GM21367 (cell line): ENCODE measurements around the gene AGFG2.

ENCODE experiments used
- ATAC-seq: cut with Tn5 transposase; IDR thresholded peaks from one replicate; pipeline ENCODE4 v1.9.1; 2021; ENCODE audit not compliant: unreplicated experiment

AGFG2 gene

DNA sequence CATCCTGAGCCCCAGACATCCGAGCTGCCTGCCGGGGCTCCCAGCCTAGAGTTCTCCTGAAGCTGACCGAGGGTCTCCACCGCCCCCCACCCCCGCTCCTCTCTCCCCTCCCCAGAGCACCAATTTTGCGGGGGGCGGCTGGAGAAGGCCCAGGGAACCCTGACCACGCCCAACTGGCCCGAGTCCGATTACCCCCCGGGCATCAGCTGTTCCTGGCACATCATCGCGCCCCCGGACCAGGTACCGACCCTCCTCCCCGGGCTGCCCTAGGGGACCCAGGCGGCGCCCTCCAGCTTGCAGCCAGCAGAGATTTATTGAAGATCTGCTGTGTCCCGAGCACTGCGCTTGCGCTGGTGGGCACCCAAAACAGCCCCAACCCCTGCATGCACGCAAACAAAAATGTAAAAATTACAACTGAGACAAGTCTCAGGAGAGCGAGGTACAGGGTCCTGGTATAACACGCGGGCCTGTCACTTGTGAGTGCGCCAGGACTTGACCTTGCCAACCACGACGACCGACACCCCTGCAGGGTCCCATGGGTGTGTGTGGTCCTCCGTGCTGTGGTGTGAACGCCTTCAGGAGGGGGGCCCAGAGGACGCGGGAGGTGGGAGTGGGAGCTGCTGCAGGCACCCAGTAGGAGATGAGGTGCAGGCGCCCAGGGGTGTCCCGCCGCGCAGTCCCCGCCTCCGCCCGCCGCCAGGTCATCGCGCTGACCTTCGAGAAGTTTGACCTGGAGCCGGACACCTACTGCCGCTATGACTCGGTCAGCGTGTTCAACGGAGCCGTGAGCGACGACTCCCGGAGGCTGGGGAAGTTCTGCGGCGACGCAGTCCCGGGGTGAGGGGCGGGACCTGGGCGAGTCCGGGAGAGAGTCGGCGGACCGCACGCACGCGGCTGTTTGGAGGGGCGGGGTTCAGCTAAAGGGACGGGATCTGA lies 66.2 kb downstream of the AGFG2 start:
- no peak for ATAC-seq

DNA sequence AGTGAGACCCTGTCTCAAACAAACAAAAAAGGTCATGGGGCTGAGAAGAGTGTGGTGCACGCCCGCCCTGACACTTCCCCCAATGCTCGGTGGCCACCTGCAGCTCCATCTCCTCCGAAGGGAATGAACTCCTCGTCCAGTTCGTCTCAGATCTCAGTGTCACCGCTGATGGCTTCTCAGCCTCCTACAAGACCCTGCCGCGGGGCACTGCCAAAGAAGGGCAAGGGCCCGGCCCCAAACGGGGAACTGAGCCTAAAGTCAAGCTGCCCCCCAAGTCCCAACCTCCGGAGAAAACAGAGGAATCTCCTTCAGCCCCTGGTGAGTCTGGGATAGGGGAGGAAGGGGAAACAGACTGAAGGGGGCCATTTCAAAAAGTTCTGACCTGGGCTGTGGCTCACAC lies 67.3 kb downstream of the AGFG2 start:
- ATAC-seq, result no peak

DNA sequence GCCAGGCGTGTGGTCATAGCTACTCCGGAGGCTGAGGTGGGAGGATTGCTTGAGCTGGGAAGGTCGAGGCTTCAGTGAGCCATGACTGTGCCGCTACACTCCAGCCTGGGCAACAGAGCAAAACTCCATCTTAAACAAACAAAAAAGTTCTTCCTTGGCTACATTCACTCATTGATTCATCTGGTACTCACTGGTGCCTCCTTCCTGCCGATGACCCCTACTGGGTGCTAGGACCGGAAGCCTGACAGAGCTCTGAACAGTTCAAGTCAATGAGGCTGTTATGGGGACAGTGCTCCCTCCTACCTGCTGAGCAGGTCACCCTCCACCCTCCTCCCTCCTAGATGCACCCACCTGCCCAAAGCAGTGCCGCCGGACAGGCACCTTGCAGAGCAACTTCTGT lies 68.1 kb downstream of the AGFG2 start:
- no peak for ATAC-seq

DNA sequence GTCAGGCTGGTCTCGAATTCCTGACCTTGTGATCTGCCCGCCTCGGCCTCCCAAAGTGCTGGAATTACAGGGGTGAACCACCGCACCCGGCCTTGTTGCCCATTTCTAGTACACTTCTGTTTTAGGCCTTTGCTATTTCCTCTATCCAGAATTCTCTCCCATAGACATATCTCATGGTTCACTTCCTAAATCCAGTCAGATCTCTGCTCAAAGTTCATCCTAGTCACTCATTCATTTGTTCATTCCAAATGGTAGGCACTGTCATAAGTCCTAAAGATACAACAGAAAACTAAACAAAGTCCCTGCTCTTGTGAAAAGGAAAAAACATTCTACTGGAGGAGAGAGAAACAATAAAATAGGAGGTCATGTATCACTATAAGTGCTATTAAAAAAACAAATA lies 71.0 kb downstream of the AGFG2 start:
- no peak for ATAC-seq

DNA sequence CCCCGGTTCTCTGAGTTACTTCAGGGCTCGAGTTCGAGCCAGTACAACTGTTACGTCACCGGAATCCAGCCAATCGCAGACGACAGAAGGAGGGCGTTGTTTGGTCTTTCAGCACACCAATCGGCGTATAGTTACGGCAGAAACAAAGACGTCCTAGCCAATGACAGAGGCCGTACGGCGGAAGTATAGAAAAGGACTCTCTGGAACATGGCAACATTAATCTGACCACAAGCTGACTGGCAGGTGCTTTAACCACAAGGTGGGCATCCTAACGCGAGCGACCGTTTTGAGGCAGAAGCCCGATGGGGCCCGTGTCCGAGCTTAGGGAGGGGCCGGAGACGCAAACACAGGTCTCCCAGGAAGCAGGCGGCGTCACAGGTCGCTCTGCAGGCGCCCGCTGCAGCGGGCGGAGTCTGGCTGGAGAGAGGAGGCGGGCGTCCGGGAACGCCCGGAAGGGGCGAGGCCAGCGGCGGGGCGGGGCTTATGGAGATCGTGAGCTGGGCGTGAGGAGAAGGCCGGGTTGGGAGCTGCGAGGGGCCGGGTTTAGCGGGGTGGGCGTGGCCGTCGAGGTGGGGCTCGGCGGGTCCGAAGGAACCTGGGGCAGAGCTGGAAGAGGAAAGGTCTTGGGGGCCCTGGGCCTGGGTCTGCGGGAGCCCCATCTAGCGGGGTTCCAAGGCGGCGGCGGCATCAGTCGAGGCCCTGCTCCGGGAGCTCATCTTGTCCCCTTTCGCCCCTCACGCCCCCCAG lies 73.2 kb downstream of the AGFG2 start, which contains the start of gene MOSPD3:
Gene MOSPD3, plus strand, starts transcription at position 558 of the 747 bp plus-strand sequence. CDS start 252 bp downstream, outside the sequence.
- ATAC-seq, result peak; percentile 84

DNA sequence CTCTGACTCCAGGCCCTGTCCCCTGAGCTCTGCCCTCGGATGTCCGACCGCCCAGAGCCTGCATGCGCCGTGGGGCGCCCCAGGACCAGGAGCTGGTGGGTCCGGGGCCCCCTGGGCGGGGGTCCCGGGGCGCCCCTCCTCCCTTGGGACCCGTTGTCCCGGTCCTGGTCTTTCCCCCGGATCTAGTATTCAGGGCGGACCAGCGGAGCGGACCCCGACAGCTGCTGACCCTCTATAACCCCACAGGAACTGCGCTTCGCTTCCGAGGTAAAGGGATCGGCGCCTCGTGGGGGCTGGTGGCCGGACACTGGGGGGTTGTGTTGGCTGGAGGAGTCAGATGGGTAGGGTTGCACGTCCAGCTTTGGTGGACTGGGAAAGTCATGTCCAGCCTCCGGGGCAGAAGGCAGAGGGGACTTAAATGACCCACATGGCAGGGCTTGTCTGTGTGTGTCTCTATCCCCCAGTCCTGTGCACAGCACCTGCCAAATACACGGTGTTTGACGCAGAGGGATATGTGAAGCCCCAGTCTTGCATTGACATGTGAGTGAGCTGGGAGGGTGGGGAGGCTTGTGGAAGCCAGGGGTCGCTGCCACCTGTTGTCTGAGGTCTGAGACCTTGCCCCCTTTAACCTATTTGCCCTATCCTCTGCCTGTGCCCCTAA lies 73.9 kb downstream of the AGFG2 start:
- ATAC-seq, result no peak

DNA sequence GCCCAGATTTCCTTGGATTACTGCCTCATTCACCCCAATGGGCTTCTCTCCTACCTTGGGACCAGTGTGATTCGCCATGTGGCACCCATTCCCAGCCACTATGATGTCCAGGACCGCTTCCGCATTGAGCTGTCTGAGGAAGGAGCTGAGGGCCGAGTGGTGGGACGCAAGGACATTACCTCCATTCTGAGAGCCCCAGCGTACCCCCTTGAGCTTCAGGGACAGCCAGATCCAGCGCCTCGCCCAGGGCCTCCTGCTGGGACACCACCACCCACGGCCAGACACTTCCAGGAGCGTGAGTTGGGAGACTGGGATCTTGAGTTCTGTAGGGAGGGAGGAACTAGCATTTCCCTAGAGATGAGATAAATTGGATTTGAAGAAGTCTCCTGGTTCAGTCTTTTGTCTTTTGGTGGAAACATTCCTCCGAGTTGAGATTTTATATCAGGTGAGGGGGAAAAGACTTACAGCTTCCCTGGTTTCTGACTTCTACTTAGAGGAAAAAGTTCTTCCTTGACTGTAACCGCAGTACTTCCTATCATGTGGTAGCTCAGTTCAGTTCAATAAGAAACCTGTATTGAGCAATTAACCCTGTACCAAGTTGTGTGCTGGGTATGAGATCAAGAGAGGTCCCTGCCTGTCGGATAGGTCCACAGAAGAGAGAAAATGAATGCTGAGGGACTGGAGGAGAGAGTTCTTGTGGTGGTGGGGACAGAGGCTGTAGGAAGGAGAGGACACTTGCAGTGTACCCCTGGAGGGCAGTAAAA lies 74.6 kb downstream of the AGFG2 start:
- ATAC-seq, result no peak

DNA sequence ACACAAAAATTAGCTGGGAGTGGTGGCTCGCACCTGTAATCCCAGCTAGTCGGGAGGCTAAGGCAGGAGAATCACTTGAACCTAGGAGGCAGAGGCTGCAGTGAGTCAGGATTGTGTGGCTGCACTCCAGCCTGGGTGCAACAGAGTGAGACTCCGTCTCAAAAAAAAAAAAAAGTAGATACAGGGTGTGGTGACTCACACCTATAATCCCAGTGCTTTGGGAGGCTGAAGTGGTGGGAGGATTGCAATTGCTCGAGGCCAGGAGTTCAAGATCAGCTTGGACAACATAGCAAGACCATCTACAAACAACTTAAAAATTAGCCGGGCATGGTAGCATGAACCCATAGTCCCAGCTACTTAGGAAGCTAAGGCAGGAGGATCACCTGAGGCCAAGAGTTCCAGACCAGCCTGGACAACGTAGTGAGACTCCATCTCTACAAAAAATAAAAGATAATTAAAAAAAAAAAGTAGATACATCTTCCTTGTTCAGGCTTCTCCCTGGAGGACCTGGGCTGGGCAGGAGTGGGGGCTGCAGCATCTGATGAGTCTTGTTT lies 75.4 kb downstream of the AGFG2 start:
- ATAC-seq, result no peak
